ENCODE measurements around the gene CAMTA1.

The CAMTA1 gene

DNA sequence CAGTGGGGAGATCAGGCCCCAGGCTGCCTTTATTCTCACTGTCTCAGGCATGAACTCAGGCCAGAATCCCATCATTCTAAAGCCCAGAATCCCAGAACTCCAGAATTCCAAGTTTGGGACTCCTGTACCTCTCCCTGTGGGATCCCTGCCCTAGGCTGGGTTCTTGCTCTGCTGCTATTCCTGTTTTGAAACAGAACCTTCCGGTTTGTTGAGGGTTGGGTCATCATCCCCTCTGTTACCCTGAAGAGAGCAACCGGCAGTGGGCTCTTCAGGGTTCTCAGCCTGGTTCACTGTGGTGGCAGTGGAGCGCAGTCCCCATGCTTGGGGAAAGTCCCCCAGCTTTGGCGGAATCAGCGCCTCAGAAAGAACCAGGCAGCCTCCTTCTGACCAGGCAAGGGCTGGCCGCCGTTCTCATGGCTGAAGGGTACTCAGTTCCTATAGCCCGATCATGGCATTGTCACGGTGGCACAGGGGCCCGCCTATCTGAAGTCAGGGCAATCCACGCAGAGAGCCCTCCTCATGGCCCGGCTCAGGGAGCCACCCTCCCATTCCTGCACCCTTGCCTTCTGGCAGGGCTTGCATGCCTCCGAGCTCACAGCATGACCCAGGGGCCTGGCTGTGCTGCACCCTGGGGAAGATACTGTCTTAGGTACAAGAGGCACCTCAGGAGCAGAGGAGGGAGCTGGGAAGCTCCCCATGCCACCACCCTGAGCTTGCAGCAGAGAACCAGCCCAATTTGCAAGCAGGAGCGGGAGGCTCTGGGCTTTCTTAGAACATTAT is 650.2 kb downstream of the CAMTA1 start:
- Histone ChIP-seq H3K27ac (ENCODE audit: low read length) (no peak overlapping the region), H3K4me1 (ENCODE audit: insufficient read depth, low read length) (no peaks in the 10 kb centered on the region), H3K9ac (ENCODE audit: low read depth, low read length) (no peak overlapping the region), H3K4me3 (ENCODE audit: low read length) (no peak overlapping the region), H3K36me3 (ENCODE audit: insufficient read depth, low read depth, low read length) (no peaks in the 10 kb centered on the region), H3K27me3 (ENCODE audit: insufficient read depth, low read length) (no peaks in the 10 kb centered on the region), H3K9me3 (ENCODE audit: insufficient read depth, low read depth, low read length) (peaks cover 5% of the 10 kb centered on the region; the same call in 1 of the 2 replicates)

DNA sequence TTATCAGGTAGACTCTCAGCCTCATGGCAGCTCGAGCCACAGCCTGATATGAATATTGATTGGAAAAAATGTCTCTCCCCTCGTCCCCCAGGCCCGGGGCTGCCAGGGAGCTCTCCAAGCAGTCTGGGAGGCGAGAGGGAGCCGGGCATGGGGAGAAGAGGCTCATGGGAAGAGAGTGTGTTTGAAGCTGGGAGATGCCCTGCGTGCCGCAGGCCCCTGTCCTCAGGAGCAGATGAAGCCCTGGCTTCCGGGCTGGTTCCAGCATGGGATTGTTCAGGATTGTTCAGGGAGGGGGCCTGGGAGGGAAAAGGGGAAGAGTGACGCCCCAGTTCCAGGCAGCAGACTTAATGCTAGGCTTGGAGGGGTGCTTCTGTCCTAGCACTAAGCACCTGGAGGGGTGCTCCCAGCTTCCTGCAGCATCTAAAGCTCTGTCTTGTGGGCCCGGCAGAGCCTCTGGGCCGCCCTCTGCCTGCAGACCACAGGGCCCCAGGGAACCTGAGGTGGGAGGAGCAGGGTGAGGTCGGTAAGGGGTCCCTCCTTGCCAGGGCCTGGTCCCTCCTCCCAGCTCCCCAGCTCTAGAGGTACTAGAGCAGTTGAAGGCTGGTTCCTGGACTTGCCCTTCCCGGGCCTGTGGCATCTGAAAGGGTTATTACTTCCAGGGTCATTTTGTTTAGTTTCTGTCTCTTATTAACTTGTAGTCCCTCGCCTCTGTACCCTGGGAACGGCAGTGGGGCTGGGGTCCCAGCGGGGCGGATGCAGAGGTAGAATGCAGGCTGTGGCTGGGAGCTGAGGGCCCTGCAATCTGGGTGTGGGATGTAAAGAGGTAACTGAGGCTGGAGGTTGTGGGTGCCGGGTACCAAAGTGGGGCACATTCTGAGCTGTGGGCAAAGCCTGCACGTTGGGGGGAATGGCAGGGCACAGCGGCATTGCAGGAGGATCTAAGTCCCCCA is 651.1 kb downstream of the CAMTA1 start:
- Histone ChIP-seq H3K27me3 (ENCODE audit: insufficient read depth, low read length) (no peaks in the 10 kb centered on the region), H3K4me1 (ENCODE audit: insufficient read depth, low read length) (no peaks in the 10 kb centered on the region), H3K9ac (ENCODE audit: low read depth, low read length) (no peak overlapping the region)

DNA sequence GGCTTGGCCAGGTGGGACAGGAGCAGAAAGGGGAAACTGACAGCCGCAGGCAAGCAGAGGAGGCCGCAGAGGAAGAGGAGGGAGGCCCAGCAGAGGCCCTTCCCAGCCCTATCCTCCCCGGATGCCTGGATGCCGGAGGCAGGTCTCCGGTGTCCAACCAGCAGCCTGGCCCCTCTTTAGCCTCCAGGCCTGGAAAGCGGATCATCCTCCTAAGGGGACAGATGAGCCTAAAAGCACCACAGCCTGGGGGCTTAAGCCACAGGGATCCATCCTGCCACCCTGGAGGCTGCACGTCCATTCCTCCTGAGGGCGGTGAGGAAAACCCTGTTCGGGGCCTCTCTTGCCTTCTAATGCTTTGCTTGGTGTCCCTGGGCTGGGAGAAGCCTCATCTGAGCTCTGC is 651.8 kb downstream of the CAMTA1 start:
- H3K4me1 ChIP-seq (ENCODE audit: insufficient read depth, low read length) = no peaks in the 10 kb centered on the region
- H3K27me3 ChIP-seq (ENCODE audit: insufficient read depth, low read length) = no peaks in the 10 kb centered on the region
- no peaks in the 10 kb centered on the region for H3K36me3 ChIP-seq (ENCODE audit: insufficient read depth, low read depth, low read length)
- H3K9me3 ChIP-seq (ENCODE audit: insufficient read depth, low read depth, low read length) = peaks cover 5% of the 10 kb centered on the region; the same call in 1 of the 2 replicates
- no peak overlapping the region for H3K9ac ChIP-seq (ENCODE audit: low read depth, low read length)
- H3K4me3 ChIP-seq (ENCODE audit: low read length) = no peak overlapping the region
- no peak overlapping the region for H3K27ac ChIP-seq (ENCODE audit: low read length)

More for the DNA sequence above, 651.1 kb downstream of the CAMTA1 start:
- no peak overlapping the region for H3K27ac ChIP-seq (ENCODE audit: low read length)
- H3K9me3 ChIP-seq (ENCODE audit: insufficient read depth, low read depth, low read length) = peaks cover 5% of the 10 kb centered on the region; the same call in 1 of the 2 replicates
- no peak overlapping the region for H3K4me3 ChIP-seq (ENCODE audit: low read length)
- no peaks in the 10 kb centered on the region for H3K36me3 ChIP-seq (ENCODE audit: insufficient read depth, low read depth, low read length)

DNA sequence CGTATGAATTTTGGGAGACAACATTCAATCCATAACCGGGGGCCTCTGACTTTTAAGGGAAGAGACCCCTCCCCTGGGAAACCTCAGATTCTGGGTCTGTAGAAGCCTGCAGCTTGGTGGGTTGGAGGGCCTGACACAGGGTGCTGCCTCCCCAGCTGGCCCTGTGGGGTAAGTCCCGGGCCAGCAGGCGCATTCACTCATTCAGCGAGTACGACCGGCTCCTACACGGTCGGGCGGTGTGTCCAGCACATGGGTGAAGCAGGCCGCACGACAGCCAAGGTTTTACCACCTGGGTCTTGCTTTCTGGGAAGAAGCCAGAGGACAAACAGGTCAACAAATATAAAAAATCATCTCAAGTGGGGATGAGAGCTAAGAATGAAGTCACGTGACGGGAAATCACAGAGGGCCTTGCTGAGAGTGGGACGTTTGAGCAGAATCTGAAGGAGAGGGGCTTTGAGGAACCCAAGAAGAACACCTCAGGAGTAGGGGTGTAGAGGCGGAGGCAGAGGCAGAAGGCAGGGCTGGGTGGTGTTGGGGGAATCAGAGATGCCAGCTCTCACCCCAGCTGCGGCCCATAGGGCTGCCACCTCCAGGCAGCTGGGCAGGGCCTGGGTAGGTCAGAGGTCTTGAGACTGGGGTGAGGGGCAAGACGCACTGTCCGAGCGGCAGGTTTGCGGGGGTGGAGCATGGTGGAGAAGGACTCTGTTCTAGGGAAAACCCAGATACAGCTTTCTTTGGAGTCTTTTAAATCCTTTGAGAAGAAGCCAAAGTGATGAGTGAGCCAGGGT is 652.5 kb downstream of the CAMTA1 start:
- Histone ChIP-seq H3K27ac (ENCODE audit: low read length) (no peak overlapping the region), H3K27me3 (ENCODE audit: insufficient read depth, low read length) (no peaks in the 10 kb centered on the region)

DNA sequence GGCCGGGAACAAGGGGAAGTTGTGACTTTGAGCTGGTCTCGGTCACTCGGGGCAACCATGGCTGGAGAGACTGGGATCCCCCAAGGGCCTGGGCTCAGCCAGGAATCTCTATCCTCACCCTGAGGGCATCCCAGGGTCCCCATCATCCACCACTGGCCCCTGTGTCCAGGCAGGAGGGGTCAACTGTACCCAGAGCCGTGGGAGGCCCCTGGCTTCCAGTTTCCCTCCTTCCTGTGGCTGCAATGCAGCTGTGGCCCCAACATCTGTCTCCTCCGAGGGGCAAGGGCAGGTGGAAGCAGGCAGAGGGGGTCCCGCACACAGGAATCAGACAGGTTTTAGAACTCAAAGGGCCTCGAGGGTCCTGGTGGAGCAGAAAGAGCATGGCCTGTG is 653.1 kb downstream of the CAMTA1 start:
- Histone ChIP-seq H3K27ac (ENCODE audit: low read length) (no peak overlapping the region), H3K9me3 (ENCODE audit: insufficient read depth, low read depth, low read length) (peaks cover 5% of the 10 kb centered on the region; the same call in 1 of the 2 replicates), H3K36me3 (ENCODE audit: insufficient read depth, low read depth, low read length) (no peaks in the 10 kb centered on the region), H3K9ac (ENCODE audit: low read depth, low read length) (no peak overlapping the region), H3K27me3 (ENCODE audit: insufficient read depth, low read length) (no peaks in the 10 kb centered on the region), H3K4me3 (ENCODE audit: low read length) (no peak overlapping the region), H3K4me1 (ENCODE audit: insufficient read depth, low read length) (no peaks in the 10 kb centered on the region)

More for the DNA sequence above, 652.5 kb downstream of the CAMTA1 start:
- no peak overlapping the region for H3K9ac ChIP-seq (ENCODE audit: low read depth, low read length)
- peaks cover 5% of the 10 kb centered on the region; the same call in 1 of the 2 replicates for H3K9me3 ChIP-seq (ENCODE audit: insufficient read depth, low read depth, low read length)
- no peaks in the 10 kb centered on the region for H3K36me3 ChIP-seq (ENCODE audit: insufficient read depth, low read depth, low read length)
- no peak overlapping the region for H3K4me3 ChIP-seq (ENCODE audit: low read length)
- no peaks in the 10 kb centered on the region for H3K4me1 ChIP-seq (ENCODE audit: insufficient read depth, low read length)

DNA sequence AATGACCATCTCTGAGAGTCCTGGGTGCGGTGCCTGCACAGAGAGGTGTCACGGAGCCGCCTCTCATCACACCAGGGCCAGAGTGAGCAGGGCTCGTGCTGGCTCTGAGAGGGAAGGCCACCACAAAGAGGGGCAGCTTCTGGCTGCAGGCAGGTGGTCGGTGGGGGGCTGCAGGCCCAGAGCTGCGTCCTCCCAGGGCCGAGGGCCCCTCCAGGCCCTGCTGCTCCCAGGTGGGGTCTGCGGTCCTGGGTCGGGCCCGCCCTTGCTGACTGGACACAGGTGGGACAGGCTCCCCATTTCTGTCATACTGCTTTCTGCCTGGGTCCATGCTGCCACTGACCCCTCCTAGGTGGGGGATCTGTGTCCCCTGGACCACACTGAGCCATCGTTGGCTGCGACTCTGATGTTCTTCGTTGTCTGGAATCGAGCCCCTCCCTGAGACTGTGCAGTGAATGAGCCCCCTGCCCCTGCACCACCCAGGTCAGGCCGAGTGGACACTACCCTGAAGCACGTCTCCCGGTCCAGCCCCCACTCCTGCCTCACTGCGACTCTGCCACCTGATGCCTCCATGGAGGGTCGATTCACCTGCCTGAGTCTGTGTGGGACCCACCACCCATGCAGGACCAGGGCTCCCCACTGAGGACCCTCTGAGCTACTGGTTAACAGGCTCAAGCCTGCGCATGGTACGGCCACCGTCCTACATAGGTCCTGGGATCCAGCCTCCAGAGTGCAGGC is 653.8 kb downstream of the CAMTA1 start:
- Histone ChIP-seq H3K27me3 (ENCODE audit: insufficient read depth, low read length) (no peaks in the 10 kb centered on the region), H3K4me3 (ENCODE audit: low read length) (no peak overlapping the region), H3K36me3 (ENCODE audit: insufficient read depth, low read depth, low read length) (no peaks in the 10 kb centered on the region), H3K9me3 (ENCODE audit: insufficient read depth, low read depth, low read length) (peaks cover 4% of the 10 kb centered on the region; the same call in 1 of the 2 replicates), H3K9ac (ENCODE audit: low read depth, low read length) (no peak overlapping the region), H3K4me1 (ENCODE audit: insufficient read depth, low read length) (no peaks in the 10 kb centered on the region), H3K27ac (ENCODE audit: low read length) (no peak overlapping the region)

DNA sequence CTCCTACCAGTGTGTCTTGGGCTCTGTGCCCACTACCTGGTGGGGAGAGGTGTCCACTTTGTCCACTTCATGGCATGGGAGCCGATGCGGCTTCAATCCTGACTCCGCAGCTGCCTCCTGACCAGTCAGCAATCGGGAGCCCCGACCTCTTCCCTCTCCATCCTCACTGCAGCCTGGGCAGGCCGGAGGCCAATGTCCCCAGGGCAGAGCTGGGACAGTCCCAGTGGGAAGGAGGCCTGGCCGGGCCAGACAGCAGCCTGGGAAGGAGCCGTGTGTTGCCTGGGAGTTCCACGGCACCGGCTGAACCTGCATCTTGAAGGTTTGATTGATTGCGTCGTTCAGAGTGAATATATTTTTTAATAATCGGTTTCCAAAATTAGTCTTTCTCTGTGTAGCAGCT is 654.9 kb downstream of the CAMTA1 start:
- Histone ChIP-seq H3K4me3 (ENCODE audit: low read length) (no peak overlapping the region), H3K27ac (ENCODE audit: low read length) (no peak overlapping the region), H3K9me3 (ENCODE audit: insufficient read depth, low read depth, low read length) (no peaks in the 10 kb centered on the region), H3K9ac (ENCODE audit: low read depth, low read length) (no peak overlapping the region), H3K36me3 (ENCODE audit: insufficient read depth, low read depth, low read length) (no peaks in the 10 kb centered on the region), H3K27me3 (ENCODE audit: insufficient read depth, low read length) (no peaks in the 10 kb centered on the region), H3K4me1 (ENCODE audit: insufficient read depth, low read length) (no peaks in the 10 kb centered on the region)

DNA sequence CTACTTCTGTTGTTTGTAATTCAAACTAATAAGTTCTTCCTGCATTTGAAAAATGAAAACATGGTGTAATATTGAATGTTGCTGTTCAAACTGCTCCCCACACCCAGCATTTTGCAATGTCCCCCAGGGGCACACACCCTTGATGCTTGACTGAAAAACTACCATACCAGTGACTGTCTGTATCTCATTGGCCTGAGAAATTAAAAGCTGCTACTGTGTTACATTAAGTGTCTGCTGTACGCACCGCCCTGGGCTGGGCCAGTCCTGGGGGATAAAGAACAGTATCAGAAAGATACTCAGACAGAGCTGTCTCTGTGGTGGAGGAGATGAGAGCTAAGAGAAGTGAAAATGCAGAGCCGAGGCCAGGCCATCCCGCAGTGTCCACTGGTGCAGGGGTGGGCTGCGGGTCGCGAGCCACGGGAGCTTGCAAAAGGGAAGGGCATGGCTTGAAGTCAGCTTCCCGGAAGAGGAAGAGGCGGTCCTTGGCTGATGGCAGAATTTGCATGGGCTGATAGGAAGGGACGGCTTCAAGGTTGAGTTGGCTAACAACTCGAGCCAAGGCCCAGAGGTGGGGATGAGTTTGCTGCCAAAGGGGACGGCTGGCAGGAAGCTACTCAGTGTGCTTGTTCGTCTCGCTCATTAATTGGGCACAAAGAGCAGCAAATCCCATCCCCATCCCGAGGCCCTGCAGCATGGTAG is 656.0 kb downstream of the CAMTA1 start:
- no peaks in the 10 kb centered on the region for H3K36me3 ChIP-seq (ENCODE audit: insufficient read depth, low read depth, low read length)
- no peaks in the 10 kb centered on the region for H3K4me1 ChIP-seq (ENCODE audit: insufficient read depth, low read length)
- no peaks in the 10 kb centered on the region for H3K9me3 ChIP-seq (ENCODE audit: insufficient read depth, low read depth, low read length)
- H3K27me3 ChIP-seq (ENCODE audit: insufficient read depth, low read length) = no peaks in the 10 kb centered on the region
- H3K4me3 ChIP-seq (ENCODE audit: low read length) = no peak overlapping the region
- H3K27ac ChIP-seq (ENCODE audit: low read length) = no peak overlapping the region
- H3K9ac ChIP-seq (ENCODE audit: low read depth, low read length) = no peak overlapping the region

DNA sequence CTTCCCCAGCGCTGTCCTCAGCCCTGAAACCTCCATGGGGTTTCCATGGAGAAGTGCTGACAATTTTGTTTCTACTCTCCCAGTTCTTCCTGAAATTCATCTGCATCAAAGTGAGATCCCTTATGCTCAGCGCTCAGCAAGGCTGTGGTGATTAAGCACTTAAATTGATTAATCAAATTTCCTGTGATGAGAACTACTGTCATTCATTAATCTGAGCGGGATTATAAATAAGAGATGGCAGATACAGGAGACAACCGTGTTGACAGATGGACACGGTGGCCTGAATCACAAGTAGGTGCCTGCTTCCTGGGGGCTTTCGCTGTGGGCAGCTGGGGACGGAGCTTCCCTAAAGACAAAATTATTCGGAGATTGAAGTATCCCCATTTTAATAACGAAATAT is 656.8 kb downstream of the CAMTA1 start:
- Histone ChIP-seq H3K27ac (ENCODE audit: low read length) (no peak overlapping the region), H3K4me3 (ENCODE audit: low read length) (no peak overlapping the region), H3K27me3 (ENCODE audit: insufficient read depth, low read length) (no peaks in the 10 kb centered on the region), H3K9me3 (ENCODE audit: insufficient read depth, low read depth, low read length) (no peaks in the 10 kb centered on the region), H3K9ac (ENCODE audit: low read depth, low read length) (no peak overlapping the region), H3K4me1 (ENCODE audit: insufficient read depth, low read length) (no peaks in the 10 kb centered on the region), H3K36me3 (ENCODE audit: insufficient read depth, low read depth, low read length) (no peaks in the 10 kb centered on the region)

DNA sequence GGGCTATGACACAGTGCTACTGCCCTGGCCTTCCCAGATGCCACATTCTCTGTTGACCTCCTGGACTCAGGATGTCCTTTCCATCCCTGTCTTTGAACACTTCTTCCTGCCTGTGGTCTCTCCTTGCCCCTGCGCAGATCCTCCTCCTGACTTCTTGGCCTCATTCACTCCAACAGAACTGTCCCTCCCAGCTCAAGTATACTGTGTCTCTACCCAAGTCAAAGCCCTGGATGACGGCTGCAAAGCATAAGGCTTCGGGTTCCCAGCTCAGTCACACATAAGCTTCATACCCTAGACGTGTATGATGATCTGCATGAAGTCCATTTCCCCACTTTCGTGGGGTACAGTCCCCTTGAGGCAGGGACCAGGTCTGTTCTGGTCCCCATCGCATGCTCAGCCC is 657.7 kb downstream of the CAMTA1 start:
- Histone ChIP-seq H3K9me3 (ENCODE audit: insufficient read depth, low read depth, low read length) (no peaks in the 10 kb centered on the region), H3K4me1 (ENCODE audit: insufficient read depth, low read length) (no peaks in the 10 kb centered on the region), H3K9ac (ENCODE audit: low read depth, low read length) (no peak overlapping the region), H3K27me3 (ENCODE audit: insufficient read depth, low read length) (no peaks in the 10 kb centered on the region), H3K27ac (ENCODE audit: low read length) (no peak overlapping the region), H3K36me3 (ENCODE audit: insufficient read depth, low read depth, low read length) (no peaks in the 10 kb centered on the region), H3K4me3 (ENCODE audit: low read length) (no peak overlapping the region)
